GM18868 (cell line): Measurements from ENCODE around the gene JARID2.
"Not testable (repeated sequence)": the region's sequence is repeated elsewhere in the genome, so short reads cannot be mapped to it uniquely, and the experiment has no call there.

Experiments
- ATAC-seq: cut with Tn5 transposase; IDR thresholded peaks from one replicate; pipeline ENCODE4 v1.9.1; 2021; ENCODE audit warnings: mild to moderate bottlenecking, moderate library complexity; ENCODE audit not compliant: unreplicated experiment

JARID2 gene

DNA sequence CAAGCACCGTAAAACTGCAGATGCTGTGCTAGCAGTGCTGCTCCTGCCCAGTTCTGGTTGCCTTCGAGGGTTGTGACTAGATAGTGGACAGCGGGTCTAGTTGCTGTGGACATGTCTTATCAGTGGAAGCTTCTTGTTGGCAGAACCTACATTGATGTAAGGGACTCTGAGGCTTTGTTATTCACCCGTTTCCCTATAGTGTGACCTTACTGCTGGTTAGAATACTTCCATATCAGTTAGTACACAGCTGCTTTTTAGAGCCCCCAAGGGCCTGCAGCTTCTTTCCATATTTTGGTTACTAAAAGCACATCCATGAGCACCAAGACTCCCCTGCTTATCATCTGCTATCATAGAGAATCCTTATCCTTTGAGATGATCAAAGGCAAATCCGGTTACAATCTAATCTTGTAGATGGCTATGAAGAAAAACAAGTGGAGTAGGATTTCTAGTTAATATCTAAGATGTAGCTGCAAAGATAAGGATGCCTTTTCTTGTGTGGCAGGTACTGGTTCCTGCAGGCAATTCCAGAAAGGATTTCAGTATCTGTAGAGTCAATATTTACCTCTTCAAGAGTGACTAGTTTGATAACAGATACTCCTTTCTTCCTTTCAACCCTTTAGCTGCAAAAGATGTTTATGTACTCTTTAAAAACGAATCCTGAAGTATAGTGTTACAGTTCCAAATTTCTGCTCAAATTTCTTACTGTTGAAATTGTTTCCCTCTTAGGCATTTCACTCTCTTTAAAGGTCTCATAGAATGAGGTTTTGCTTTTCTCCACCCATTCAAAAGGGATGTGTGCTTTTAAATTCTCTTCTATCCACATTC lies 163.6 kb downstream of the JARID2 start:
- no peak for ATAC-seq

DNA sequence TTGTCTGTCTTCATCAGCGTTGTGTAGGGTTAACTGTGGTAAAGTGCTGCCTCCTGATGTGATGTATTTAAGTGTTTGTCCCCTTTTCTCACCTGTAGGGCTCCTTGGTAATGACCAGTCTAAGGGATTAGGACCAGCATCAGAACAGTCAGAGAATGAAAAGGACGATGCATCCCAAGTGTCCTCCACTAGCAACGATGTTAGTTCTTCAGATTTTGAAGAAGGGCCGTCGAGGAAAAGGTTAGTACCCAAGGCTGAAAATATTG lies 164.2 kb downstream of the JARID2 start:
- ATAC-seq, result no peak

DNA sequence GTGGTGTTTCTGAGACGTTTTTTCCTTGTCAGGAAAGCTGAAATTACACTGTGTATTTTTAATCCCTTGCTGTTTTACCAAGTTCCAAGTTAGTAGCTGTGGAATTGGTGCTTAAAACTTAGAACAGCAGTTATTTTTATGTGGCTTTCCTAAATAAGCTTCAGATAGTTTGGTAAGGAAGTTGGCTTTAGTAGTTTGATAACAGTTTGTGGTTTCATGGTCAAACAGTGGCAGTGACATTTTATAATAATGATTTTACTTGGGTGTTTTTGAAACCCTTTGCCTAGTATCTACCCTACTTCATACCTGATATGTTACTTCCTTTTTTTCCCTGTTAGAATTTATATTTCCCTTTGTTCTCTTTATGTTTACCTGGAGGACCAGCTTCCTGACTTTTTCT lies 164.9 kb downstream of the JARID2 start:
- ATAC-seq, result no peak

DNA sequence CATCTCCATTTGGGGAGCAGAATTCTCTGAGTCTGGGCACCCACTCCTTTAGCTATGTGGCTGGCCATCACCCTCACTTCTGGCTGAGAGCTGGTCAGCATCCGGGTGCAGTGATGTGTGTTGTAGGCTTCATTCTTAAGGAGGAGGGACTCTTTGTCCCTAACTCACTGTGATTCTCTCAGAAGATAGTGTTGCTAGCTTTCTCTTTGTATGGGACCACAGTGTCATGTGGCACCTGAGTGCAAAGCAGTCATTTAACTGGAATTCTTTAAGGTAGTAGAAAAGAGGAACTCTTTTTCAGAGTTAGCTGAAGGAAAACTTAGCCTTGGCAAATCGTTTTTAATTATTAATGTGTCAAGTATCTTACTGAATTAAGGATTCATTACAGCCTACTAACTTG lies 165.9 kb downstream of the JARID2 start:
- ATAC-seq, result peak; percentile 56

DNA sequence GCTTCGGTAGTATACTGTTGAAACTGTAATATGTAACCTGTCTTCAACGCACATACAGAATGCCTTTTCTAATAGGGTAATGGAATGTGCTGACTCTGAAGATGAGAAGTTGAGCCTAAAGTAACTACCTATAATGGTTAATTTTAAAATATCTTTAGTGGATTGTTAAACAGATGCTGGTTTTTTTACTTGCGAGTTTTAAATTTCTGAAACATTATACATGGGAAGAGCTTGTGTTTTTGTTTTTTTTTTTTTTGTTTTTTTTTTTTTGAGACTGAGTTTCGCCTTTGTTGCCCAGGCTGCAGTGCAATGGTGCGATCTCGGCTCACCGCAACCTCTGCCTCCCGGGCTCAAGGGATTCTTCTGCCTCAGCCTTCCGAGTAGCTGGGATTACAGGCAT lies 166.9 kb downstream of the JARID2 start:
- ATAC-seq, result no peak

DNA sequence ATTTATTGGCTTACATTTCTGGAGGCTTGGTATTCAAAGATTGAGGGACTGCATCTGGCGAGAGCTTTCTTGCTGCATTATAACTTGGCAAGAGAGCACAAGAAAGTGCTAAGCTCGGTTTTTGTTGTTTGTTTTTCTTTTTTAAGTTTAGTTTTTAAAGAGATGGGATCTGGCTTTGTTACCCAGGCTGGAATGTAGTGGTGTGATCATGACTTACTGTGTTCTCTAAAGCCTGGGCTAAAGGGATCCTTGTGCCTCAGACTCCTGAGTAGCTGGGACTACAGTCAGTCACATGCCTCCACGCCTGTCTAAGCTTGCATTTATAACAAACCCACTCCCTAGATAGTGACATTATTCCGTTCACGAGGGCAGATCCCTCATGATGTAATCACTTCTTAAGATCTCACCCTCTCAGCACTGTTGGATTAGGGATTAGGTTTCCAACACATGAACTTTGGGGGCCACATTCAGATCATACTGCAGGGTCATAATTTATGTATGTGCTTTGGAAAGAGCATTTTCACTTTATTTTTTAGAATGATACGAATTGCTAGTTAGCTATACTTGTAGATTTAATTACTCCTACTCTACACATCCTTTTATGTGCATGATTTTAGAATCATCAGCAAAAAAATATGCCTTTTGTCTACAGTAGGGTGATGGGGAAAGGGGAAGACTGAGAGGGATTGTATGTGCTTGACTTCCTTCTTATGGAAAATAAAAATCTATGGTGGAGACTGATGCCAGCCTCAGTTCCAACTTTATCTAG lies 167.8 kb downstream of the JARID2 start:
- ATAC-seq, result no peak

DNA sequence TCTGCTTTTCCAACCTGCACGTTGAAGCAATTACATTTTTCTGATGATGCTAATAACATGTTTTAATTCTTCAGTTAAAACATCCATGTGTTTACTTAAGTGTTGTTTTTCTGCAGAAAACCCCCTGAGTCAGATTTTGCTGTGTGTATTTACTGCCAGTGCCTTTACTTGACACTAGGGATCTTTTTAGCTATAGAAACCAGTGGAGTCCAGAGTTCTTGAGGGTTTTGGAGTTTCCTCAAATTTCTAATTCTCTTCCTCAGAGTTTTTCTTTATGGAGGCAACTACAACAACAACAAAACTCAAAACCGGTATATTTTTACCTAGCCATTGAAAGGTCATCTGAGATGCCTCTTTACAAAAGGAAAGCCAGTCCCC lies 168.4 kb downstream of the JARID2 start:
- ATAC-seq, result no peak

DNA sequence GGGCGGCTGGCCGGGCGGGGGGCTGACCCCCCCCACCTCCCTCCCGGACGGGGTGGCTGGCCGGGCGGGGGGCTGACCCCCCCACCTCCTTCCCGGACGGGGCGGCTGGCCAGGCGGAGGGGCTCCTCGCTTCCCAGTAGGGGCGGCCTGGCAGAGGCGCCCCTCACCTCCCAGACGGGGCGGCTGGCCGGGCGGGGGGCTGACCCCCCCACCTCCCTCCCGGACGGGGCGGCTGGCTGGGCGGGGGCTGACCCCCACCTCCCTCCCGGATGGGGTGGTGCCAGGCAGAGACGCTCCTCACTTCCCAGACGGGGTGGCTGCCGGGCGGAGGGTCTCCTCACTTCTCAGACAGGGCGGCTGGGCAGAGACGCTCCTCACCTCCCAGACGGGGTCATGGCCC lies 169.8 kb downstream of the JARID2 start:
- not testable (repeated sequence) for ATAC-seq

DNA sequence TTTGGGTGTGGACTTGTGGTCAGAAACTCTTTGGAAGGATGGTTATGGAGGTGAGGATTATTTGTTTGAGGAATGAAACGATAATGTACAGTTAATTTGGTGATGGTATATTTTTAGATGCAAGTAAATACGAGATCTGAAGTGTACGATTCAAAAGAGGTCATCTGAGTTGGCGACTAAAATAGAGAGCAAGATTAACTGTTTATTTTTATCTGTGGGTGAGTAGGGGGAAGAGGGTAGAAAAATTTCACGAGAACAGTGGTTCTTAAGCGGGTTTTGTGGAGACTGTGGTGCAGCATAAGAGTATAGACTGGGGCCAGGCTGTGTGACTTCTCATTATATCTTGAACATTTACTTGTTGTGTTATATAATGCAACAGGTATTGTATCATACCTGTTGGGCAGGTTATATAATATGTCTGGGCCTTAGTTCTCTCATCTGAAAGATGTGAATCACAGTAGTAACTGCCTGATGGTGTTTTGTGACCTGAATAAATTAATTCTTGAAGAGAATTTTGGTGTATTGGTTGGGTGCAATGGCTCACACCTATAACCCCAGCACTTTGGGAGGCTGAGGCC lies 171.2 kb downstream of the JARID2 start:
- no peak for ATAC-seq

DNA sequence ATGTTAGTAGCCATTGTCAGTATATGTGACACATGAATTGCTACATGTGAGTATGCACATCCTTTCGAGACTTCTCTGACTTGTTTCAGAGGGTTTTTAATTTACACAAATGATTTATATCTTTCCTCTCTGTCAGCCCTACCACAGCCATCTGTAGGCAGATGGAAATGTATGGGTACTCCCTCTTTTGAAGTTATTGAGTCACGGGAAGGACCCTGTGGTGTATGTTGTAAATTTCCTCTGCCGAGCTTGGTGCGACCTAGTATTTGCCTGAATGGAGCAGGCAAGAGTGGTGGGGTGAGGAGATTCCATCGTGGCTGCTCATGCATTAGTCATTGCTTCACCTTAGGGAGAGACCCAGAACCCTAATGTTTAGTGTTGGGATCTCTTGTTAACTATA lies 171.9 kb downstream of the JARID2 start:
- no peak for ATAC-seq

DNA sequence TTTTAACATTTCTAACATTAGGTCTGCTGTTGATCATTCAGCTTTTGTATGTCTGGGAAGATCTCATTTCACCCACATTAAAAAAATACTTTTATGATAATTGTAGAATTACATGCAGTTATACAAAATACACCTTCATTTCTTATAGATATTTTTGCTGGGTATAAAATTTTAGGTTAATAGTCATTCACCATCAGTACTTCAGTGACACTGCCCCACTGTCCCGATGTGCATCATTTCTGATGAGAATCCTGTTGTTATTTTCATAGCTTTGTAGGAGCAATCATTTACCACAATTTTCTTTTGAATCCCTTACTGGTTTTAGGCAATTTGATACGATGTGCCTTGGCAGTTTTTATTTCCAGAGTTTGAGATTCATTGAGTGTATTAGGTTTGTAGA lies 173.6 kb downstream of the JARID2 start:
- no peak for ATAC-seq

DNA sequence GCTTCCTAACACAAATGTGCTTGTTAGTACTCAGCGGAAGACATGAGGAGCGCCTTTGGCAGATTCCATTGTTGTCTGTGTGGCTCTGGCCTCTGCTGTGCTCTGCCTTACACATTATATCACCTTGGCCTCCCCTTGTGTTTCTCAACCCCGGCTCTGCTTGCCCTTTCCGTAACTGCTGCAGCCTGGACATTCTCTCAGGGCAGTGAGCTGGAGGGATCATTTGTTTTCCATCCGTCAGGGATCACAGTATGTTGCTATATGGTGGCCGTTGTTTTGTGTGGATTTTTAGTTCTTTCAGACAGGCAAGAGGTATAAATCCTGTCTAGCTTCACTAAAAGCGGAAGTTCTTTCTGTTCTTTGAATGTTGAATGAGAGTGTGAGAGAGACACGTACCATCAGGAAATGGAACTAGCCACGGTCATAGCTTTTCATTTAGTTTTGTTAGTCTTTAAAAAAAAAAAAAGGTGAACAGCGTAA lies 175.1 kb downstream of the JARID2 start:
- ATAC-seq, result peak; percentile 81

DNA sequence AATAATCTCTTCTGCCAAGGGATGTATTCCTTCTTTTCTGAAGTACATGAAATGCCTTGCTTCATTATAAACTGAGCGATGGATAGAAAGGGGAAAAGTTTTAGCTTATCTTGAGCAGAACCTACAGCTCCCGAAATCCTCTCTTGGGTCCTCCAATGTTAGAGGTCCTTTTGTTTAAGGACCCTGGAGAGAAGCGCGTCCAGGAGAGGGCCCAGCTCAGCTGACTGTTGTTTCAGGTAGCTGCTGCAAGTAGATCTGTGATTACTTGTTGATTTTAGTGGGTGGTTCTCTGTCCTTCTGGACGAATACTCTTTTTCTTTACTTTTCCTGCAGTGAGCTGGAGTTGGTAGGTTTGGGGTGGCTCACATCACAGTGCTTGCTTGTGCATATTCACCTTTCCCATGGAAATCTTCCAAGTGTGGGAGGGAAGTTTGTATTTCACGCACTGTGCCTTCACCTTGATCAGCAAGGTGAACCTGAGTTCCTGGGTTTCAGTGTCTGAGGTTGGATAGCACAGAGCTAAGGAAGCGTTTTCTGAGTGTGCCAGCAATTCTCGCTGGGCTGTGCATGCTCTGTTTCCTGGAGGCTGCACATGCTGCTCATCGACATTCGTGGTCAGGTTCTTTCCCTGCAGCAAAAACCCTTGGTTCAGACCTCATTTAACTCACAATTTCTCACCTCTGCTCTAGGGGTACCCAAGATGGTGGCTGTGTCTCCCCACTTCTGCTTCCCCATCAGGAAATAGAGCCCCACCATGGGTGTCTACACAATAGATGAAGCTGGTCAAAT lies 176.3 kb downstream of the JARID2 start:
- ATAC-seq, result peak; percentile 69

DNA sequence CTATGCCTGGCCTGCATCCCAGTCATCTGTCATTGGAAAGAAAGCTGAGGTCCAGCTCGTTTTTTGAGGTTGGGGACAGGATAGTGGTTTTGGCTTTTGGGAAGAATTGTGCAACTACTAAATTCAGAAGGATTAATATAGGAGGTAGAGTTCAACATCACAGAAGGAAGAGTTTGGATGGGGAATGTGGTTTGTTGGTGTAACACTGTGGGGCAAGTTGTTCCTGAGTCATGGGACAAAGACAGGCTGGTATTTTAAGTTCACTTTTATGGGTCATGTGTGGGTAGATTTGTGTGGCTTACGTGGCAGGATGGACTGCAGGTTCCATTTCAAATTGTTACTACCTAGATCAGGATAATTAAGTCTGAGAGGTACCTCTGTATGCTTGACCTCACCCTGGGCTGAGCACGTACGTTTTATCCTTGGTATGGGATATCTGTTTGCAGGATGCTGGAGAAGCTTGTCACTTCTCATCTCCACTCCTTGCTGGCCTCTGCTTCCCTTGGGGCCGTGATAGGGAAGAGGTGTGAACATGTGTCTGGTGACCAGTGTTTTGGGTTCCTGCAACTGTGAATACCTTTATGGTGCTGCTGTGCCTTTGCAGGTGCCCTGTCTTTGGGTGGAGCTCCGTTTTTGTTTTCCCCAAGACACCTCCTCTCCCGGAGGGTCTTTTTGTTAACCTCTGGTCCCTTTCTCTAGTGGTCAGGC lies 177.6 kb downstream of the JARID2 start:
- ATAC-seq, result no peak

DNA sequence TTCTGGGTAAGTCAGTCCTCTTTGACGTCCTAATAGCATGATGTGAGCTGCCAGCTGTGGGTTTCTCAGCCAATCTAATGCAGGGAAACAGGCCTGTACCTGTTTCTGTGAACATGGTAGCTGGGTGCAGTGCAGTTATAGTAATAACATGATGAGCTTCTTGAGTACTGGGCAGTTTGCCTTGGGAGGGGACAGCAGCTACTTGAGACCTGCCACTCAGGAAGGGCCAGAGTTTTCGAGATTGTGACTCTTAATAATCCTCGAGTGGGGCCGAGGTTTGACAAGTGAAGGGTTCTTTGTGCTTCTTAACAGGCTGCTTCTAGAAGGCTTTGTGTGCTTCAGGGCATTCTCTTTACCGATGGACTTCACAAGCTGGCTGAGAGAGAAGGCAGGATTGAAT lies 180.1 kb downstream of the JARID2 start:
- ATAC-seq, result no peak

DNA sequence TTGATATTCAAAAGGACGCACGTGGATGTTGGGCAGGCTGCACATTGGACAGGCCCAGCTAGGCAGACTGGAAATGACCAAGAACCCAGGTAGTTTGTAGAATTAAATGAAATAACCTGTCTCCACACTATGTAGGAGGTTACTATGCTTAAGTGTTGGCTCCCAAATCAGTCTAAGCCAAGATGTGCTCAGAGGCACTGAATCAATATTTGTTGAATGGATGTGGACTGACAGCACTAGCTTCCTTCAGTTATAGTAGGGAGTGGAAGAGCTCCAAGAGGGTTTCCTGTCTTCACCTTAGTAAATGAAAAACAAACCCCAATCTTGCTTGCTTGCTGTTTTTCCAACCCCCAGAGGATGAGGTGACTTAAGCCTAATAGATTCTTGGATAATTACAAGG lies 180.5 kb downstream of the JARID2 start:
- ATAC-seq, result no peak

DNA sequence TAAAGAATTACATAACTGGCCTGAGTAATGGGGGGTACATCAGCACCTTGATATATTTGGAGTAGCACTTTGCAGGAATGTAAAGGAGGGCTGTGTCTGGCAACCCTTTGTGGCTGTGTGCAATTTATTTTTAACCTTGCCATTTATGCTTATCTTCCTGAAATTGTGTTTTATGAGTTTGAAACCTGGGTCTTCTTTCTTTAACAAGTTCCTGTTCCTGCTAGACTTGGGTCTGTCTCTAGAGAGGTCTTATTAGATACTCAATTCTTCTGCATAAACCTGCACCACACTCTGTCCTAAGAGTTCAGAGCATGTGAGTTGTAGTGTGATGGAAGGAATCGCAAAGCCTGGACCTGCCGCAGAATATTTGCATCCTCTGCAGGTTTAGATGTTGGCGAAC lies 181.0 kb downstream of the JARID2 start:
- ATAC-seq, result no peak

DNA sequence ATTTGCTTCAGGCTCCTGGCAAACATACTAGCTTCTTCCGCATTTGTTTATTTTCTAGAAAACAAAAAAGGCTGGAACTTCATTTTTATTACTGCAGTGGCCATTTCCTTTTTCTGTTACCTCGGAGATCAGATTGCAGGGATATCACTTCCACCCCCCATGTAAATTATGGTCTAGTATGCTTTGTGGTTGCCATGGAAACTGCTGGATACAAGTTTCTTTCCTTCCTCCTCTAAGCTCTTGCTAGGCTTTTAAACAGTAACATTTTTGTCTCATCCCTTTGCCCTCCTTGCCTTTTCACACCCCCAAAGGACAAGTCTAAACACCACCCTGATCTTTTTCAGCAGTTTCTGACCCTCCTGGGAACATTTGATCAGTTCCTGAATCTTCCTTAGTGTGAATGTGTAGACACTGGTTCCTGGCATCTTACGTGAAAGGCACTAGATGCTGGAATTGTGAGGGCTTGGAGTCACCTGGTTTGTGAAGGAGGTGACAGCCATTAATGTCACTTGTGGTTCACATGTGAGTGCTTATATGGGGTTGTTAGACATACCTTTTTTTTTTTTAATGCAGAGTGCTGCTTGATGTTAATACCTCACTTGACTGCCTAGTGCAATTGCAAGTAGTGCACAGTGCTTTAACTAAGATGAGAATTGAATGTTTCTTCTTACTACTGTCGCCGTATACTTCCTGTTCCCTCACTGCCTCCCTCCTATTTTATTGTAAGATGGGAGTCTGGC lies 181.6 kb downstream of the JARID2 start:
- no peak for ATAC-seq

DNA sequence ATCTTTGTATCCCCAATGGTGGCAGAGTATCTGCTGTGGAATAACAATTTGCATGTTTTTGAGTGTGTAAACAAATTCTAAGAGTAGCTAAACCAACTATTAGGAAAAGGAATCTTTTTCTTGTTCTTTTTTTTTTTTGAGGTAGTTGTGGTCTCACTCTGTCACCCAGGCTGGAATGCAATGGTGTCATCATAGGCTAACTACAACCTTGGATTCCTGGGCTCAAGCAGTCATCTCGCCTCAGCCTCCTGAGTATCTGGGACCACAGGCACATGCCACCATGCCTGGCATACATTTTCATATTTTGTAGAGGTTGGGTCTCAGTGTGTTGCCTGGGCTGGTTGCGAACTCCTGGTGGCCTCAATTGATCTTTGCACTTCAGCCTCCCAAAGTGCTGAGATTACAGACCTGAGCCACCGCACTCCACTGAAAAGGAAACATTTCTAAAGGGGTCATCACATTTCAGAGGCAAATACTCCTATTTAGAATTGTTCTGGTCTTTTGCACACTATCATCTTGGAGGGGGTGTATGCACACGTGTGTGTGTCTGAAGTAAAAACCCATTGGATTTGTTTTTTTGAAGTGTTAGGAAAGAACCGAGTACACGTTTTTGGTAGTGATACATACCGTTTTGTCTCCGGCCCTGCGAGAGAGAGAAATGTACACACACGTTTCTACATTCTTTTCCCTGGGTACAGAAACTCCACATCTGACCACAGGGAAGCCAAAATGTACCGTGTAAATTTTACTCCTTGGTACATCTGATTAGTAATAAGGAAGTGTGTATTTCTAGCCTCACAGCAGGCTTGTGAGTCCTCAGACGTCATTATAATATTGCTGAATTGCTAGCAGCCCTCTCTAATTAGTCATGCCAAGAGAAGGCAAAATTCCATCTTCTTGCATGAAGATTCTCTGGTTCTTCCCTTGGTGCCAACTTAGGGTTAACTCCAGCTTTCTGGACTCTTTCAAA lies 183.6 kb downstream of the JARID2 start:
- ATAC-seq, result peak; percentile 53
